HG02852 (cell line): ENCODE results near the gene FMNL2.

Experiments
- ATAC-seq: cut with Tn5 transposase; IDR thresholded peaks from one replicate; pipeline ENCODE4 v1.9.1; 2021; ENCODE audit warnings: mild to moderate bottlenecking, moderate library complexity; ENCODE audit not compliant: unreplicated experiment

Gene FMNL2

GRCh38 chr2:152602750-152603149 is 267.8 kb downstream of the FMNL2 start:
- ATAC-seq, result no peak

DNA sequence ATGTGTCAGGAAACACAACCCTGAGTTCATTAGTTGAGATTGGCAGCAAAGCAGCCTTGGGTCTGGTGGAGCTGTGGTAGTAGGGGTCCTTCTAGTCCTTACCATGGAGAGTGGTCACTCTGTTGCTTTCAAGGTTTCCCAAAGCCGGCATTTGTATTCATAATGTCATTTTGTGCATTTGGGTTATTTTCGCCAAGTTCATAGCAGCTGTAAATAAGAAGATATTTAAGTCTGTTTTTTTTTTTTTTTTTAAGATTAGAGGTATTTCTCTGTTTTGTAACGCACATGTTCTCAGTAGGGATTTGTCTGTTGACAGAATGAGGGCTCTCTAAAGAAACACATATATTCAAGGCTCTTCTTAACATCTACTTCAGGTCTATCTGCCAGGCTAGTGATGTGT is 268.2 kb downstream of the FMNL2 start:
- no peak for ATAC-seq

- ATAC-seq, result no peak
Measured at GRCh38 chr2:152606081-152606480, 271.1 kb downstream of the FMNL2 start.

GRCh38 chr2:152606941-152607340 is 272.0 kb downstream of the FMNL2 start:
- ATAC-seq, result no peak

DNA sequence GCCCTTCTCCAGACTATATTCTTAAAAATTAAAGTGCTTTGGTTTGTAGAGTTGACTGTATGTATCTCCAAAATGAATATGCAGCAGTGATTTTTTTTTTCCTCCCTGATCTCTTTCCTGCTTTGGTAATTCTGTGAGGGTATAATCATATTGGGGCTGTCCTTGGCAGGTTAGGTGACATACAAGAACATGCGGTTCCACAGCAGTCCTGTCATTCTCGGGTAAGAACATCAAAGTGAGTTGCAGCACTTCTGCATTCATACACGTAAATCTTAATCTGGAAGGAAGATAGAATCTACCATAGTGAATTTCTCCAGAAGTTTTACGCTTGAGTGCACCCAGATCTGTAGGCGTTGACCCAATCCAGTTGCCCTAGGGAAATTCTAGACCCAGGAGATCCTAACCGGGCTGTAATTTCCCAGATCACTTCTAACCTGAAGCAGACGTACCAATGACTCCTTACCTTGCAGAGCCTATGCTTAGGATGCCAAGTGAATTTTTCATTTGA is 272.9 kb downstream of the FMNL2 start:
- ATAC-seq, result no peak

GRCh38 chr2:152609154-152609553 is 274.2 kb downstream of the FMNL2 start:
- no peak for ATAC-seq

DNA sequence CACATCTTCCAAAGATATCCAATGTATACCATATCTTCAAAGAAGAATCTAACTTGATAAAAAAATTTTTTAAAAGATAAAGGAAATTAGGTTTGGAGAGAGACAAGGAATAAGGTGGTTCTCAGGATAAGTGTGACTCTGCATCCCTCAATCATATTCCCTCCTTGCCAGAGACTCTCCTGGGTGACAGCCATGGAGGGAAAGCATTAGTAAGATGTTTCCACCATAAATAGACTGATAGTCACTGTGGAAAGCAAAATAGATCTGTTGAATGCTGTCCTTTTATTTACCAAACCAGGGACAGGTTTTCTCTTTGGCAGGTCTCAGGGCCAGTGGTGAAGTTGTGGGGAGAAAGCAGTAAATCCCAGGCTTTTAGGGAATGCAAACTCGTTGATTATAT is 274.7 kb downstream of the FMNL2 start:
- no peak for ATAC-seq

DNA sequence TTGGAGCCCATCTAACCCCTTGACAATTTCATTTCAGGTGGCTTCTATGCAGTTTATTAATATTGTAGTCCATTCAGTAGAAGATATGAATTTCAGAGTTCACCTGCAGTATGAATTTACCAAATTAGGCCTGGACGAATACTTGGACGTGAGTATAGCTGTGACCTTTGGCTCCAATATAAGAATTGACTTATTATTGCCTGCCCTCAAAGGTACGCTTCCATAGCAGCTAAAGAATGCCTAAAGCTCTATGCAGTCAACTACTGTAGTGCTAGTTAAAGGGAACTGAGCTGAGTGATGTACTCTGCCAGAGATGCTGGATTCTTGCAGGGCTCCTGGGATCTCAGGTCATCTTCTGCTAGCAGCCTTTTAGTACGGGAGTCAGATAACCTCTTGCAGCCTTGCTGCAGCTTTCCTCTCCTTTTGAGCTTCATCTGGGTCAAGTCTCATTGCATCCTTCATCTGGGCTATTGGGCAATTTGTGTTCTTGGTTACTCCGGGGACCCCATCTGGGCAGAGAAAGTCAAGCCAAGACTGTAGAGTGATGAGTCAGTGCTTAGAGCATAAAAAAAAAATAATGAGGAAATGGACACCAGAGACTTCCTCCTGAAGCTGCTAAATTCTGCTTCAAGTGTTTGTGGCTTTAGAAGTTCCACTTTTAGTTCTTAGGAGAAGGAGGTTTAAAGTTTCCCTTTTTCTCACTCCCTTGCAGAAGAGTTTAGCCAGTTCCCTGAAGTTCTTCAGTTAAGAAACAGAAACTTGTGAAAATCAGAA is 276.7 kb downstream of the FMNL2 start:
- peak; percentile 75 for ATAC-seq

GRCh38 chr2:152613235-152613634 is 278.3 kb downstream of the FMNL2 start:
- ATAC-seq, result peak; percentile 44

- no peak for ATAC-seq
Measured at GRCh38 chr2:152615177-152615576, 280.2 kb downstream of the FMNL2 start.

DNA sequence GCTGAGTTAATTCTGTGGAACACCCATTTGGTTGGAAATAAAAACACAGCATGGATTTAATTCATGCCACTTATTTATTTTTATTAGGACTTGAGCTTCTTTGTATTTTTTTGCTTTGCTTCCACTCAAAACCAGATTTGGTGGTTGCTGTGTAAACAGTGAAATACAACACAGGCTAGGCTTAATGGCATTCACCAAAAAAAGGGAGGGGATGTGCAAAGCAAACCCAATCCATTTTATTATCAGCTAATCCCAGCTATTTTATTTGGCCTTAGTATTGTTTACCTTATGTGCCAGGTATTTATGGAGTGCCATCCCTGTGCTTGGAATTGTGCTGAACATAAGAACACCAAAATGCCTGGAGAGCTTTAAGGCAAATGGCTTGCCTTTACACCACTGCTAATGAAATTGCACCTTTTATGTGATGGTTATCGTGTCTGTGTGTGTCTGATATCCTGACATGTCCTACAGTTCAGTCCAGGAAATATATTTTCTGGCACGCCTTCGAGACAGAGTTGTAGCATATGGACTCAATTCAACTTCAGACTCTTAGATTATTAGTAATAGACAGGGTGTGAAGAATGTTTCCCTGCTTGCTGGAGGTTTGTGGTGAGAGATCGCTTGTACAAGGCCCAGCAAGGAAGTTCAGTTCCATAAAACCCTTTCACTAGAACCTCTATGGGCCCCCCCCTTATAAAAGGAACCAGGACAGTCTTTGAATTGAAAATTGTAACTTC is 282.6 kb downstream of the FMNL2 start:
- ATAC-seq, result no peak

- ATAC-seq, result no peak
Measured at GRCh38 chr2:152618193-152618564, 283.2 kb downstream of the FMNL2 start.

- ATAC-seq, result no peak
Measured at GRCh38 chr2:152620208-152620607, 285.2 kb downstream of the FMNL2 start.

DNA sequence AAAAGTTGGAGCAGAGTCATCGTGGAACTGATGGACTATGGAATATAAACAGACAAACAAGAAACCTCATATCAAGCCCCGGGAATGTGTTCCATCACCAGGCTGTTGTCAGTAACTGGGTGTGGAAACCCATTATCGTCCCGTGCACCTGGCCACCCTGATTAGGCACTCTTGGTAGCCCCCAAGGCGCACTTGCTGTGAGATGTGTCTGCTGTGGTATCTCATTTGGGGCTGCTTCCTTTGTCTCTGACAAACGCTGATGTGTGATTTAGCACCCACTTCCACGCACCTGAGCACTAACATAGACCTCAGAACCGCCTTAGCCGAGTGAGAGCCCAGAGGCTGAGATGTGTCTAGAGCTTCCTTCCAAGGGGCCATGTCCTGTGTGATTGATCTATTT is 286.0 kb downstream of the FMNL2 start:
- ATAC-seq, result no peak

DNA sequence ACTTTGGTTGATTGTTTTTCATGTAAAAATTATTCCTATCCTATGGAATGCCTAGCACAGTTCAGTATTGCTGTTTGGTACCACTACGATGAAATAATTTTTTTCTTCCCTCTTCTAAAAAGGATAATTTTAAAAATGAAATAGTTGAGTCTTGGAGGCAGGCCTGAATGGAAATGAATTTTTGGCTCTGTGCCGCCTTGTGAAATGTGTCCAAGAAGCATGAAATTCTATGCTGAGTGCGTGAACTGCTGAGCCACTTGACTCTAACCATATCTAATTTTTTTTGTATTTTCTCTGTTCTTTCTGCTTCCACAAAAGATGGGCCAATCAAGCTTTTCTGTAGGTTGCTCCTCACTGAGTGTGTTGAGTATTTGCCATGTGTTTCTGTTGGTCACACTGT is 287.2 kb downstream of the FMNL2 start:
- ATAC-seq, result no peak

- ATAC-seq, result no peak
Measured at GRCh38 chr2:152623076-152623740, 288.2 kb downstream of the FMNL2 start.

DNA sequence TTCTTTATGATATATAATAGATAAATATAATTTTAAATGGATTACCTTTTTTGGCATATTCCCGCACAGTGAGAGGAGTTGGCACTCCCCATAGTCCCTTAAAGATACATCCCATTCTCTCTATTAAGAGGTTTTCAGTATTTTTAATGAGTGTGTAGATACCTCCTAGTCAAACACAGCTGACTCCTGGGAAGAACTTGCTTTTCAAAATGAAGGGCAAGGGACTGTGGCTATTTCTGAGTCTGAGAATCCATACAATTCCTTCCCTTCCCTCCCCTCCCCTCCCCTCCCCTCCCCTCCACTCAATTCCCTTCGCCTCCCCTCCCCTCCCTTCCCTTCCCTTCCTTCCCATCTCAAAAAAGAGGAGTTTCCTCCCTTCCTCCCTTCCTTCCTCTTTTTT is 288.8 kb downstream of the FMNL2 start:
- ATAC-seq, result no peak

DNA sequence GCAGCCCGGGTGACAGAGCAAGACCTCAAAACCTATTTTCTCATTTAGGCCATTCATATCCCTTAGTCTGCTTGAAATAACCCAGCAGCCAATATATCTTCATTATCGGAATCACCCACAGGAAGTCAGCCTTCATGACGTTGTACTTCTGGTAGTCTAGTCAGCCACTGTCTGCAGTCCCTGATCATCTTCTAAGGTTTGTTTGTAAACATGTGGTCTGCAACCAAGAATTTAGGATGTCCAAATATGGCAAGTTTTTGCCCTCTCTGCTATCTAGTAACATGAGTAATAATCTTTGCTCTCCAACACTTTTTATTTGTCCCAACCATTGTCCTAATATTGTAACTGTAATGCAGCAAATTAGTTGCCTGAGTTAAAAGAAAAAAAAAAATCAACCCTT is 289.8 kb downstream of the FMNL2 start:
- no peak for ATAC-seq

GRCh38 chr2:152626911-152627339 is 292.0 kb downstream of the FMNL2 start:
- ATAC-seq, result no peak

DNA sequence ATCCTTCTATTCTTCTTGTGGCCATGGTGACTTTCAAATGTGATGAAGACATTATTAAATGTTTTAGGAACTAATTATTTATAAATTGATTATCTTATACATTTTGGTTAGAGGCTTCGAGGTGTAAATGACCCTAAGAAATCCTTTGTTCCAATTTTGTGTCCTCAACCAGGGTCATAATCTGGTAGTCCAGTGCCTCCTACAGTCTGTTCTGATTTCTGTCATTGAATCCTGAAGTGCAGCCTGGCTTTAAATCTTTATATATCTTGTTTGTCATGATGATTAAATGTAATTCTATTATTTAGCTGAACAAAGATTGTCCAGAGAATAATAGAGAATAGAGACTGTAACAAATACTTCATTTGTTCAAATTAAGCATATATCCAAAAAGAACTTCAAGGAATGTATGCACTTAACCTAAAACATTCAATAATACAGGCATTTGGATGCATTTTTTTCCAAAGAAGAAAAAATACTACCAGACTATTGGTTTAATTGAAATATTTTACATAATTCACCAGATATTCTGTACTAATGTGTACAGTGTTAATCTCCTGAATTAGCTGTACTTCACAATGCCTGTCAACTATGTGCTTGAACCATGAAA is 292.5 kb downstream of the FMNL2 start:
- no peak for ATAC-seq

DNA sequence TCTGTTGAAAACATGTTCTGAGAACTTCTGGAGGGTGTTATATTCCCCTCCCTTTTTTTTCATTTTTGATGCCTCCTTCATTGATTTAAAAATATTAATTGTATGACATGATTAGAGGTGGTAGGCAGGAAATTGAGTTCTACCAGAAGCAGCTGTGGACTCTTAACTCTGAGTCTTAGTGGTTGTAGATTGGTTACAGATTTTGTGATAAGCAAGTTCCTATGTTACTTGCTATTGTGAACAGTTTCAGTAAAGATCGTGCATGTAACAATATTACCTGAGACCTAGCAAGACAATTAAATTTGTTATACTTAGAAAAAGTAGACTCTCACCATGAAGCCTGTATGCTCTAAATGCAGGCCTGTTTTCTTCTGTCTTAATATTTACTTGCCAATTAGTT is 294.2 kb downstream of the FMNL2 start:
- no peak for ATAC-seq
